Activated T-cell treated with anti-CD3 and anti-CD28 coated beads, Interleukin-2, amount 50 U/mL, for 24 hours (primary cell): ENCODE results near the gene RPS6KC1.
A peak's percentile ranks its signal among the peaks of the same experiment; 100 is the strongest.
"Not testable (repeated sequence)": the region's sequence is repeated elsewhere in the genome, so short reads cannot be mapped to it uniquely, and the experiment has no call there.

Experiments
- DNase-seq: peaks from one replicate; pipeline ENCODE4 v3.0.0-alpha.2; 2020
- H3K27ac Mint-ChIP-seq: 2 replicates; pipeline ENCODE4 v1.8.0; 2020; ENCODE audit warnings: mild to moderate bottlenecking, mixed read lengths
- H3K27me3 Mint-ChIP-seq: 2 replicates; pipeline ENCODE4 v1.8.0; 2020; ENCODE audit warnings: mixed read lengths
- H3K36me3 Mint-ChIP-seq: 2 replicates; pipeline ENCODE4 v1.8.0; 2020; ENCODE audit warnings: low read depth, mixed read lengths
- H3K4me1 Mint-ChIP-seq: 2 replicates; pipeline ENCODE4 v1.8.0; 2020; ENCODE audit warnings: low read depth, mixed read lengths
- H3K4me3 Mint-ChIP-seq: 2 replicates; pipeline ENCODE4 v1.8.0; 2020; ENCODE audit warnings: mild to moderate bottlenecking, moderate library complexity, mixed read lengths
- H3K9me3 Mint-ChIP-seq: 2 replicates; pipeline ENCODE4 v1.8.0; 2020; ENCODE audit warnings: mixed read lengths

The RPS6KC1 gene, protein sequence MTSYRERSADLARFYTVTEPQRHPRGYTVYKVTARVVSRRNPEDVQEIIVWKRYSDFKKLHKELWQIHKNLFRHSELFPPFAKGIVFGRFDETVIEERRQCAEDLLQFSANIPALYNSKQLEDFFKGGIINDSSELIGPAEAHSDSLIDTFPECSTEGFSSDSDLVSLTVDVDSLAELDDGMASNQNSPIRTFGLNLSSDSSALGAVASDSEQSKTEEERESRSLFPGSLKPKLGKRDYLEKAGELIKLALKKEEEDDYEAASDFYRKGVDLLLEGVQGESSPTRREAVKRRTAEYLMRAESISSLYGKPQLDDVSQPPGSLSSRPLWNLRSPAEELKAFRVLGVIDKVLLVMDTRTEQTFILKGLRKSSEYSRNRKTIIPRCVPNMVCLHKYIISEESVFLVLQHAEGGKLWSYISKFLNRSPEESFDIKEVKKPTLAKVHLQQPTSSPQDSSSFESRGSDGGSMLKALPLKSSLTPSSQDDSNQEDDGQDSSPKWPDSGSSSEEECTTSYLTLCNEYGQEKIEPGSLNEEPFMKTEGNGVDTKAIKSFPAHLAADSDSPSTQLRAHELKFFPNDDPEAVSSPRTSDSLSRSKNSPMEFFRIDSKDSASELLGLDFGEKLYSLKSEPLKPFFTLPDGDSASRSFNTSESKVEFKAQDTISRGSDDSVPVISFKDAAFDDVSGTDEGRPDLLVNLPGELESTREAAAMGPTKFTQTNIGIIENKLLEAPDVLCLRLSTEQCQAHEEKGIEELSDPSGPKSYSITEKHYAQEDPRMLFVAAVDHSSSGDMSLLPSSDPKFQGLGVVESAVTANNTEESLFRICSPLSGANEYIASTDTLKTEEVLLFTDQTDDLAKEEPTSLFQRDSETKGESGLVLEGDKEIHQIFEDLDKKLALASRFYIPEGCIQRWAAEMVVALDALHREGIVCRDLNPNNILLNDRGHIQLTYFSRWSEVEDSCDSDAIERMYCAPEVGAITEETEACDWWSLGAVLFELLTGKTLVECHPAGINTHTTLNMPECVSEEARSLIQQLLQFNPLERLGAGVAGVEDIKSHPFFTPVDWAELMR

DNA sequence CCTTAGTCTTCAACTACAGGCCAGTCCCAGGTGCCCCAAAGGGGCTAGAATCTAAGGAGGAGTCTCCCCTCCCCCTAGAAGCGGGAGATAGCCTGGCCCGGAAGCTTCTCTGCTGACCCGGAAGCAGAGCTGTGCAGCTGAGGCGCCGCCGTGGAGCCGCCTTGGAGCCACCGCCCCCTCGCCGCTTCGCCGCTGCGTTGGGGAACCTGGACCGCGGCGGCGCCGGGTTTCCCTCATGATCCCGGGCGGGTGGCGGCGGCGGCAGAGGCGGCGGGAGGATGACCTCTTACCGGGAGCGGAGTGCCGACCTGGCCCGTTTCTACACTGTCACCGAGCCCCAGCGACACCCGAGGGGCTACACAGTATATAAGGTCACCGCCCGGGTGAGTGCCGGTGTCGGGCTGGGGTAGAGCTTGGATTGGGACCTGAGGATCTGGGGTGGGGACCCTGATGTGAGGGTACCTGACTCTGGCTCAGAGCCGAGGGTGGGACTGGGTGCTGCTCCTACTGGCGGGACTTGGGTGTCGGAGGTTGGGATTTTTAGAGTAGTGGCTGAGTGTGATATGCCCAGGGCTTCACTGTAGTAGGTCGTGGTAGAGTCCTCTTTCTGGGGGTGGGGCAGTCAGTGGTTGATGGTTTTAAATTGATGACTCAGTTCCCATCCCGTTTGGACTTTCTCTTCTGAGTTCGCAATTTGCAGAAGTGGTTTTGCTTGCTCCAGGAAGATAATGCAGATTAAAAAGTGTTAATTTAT, at the start of gene RPS6KC1:
TSS of gene RPS6KC1 (plus strand) at position 115 of the 754 bp plus-strand sequence. CDS start at position 279, 164 bp downstream.
- peak within 1 kb of the TSS; percentile 93 for H3K27ac Mint-ChIP-seq
- peaks cover 31% of the 10 kb centered on the region for H3K4me1 Mint-ChIP-seq
- peaks cover 18% of the 10 kb centered on the region for H3K27me3 Mint-ChIP-seq
- peak within 1 kb of the TSS; percentile 90 for H3K4me3 Mint-ChIP-seq
- peak; percentile 88 for DNase-seq
- peaks cover 14% of the 10 kb centered on the region for H3K36me3 Mint-ChIP-seq
- H3K9me3 Mint-ChIP-seq, result peaks cover 9% of the 10 kb centered on the region

DNA sequence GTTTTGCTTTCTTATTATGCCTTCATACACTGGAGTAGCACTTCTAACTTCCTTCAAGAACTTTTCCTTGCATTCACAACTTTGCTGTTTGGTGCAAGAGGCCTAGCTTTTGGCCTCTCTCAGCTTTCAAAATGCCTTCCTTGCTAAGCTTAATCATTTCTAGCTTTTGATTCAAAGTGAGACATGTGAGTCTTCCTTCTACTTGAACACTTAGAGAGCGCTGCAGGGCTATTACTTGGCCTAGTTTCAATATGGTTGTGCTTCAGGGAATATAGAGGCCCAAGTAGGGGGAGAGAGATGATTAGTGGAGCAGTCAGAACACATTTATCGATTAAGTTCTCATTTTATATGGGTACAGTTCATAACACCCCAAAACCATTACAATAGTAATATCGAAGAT, 47.8 kb upstream of the RPS6KC1 start:
- H3K4me3 Mint-ChIP-seq, result peak overlapping the region; percentile 19
- H3K4me1 Mint-ChIP-seq, result peaks cover 14% of the 10 kb centered on the region
- H3K36me3 Mint-ChIP-seq, result peaks cover 83% of the 10 kb centered on the region
- no peak for DNase-seq
- peak overlapping the region; percentile 82 for H3K27ac Mint-ChIP-seq
- no peaks in the 10 kb centered on the region for H3K27me3 Mint-ChIP-seq
- no peaks in the 10 kb centered on the region for H3K9me3 Mint-ChIP-seq

DNA sequence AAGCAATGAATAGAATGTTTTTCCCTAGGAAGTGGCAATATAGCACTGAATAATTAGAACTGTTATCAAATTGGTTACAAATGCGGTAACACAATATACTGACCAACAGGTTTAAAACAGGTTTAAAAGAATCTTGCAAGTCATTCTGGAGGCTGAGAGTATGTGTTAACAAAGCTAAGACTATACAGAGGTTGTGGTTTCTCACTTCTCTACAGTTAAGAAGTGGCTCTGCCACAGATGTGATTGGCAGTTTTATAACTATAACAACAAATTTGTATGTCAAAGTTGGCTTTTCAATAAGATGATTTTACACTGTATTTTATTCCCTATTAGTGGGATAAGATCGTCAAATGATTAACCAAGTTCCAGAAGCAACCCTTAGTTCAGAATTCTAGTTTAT, 42.5 kb upstream of the RPS6KC1 start:
- H3K27me3 Mint-ChIP-seq, result no peaks in the 10 kb centered on the region
- H3K4me3 Mint-ChIP-seq, result no peak overlapping the region
- no peaks in the 10 kb centered on the region for H3K9me3 Mint-ChIP-seq
- no peak overlapping the region for H3K27ac Mint-ChIP-seq
- no peak for DNase-seq
- H3K4me1 Mint-ChIP-seq, result peaks cover 38% of the 10 kb centered on the region
- H3K36me3 Mint-ChIP-seq, result peaks cover 95% of the 10 kb centered on the region

DNA sequence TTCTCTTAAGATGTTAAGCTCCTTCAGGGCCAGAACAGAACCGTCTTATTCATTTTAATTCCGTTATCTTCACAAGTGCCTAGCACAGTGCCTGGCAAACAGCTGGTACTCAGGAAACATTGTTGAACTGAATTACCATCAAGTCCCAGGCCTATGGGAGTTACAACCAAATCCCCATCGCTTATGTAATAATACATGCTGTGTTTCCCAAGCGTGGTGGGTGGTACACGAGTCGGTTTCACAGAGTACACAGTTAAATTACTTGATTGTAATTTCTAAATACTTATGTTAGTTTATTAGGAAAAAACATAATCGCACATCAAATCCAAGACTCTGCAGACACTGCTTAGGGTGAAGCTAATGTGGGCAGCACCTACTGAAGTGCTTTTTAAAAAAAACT, 36.4 kb upstream of the RPS6KC1 start:
- no peak for DNase-seq
- H3K4me3 Mint-ChIP-seq, result peak overlapping the region; percentile 99
- peak overlapping the region; percentile 100 for H3K27ac Mint-ChIP-seq
- H3K4me1 Mint-ChIP-seq, result peaks cover 32% of the 10 kb centered on the region
- H3K27me3 Mint-ChIP-seq, result no peaks in the 10 kb centered on the region
- H3K9me3 Mint-ChIP-seq, result no peaks in the 10 kb centered on the region
- H3K36me3 Mint-ChIP-seq, result peaks cover 54% of the 10 kb centered on the region

DNA sequence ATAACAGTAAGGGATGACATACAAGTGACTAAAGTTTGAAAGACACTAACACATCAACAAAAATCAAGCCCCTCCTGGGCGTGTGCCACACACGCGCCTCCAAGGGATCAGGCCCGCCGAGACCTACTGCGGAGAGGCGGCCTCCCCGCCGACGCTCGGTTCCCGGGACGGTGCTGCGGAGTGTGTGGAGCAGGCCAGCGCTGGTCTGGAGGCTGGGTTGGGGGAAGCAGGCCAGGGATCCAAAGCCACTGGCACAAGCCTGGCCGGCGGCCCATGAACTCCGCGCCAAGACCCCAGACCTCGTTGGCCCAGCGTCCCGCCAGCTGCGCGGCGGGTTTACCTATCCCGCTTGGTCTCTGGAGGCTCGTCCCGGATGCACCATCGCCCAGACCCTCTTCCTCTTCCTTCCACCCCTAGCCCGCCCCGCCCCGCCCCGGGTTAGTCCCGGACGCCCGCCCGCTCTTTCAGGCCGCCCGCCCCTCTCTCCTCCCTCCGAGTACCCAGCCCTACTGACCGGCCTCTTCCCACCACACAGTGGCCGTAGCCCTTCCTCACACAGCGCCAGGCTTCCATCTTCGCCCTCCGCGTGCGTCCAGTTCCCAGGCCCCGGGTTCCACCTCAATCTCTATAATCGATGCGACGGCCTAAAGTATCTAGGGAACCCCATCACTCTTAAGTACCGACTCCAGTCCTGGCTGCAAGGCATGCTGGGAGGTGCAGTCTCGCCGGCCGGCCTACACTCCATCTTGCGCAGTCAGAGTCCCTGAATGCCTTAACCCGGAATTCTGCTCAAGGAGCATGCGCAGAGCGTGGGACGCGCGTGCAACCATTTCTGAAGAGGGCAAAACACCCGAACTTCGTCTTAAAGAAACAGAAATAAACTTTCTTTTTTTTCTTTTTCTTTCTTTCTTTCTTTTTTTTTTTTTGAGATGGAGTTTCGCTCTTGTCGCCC, 35.7 kb upstream of the RPS6KC1 start, which contains the start of gene ANGEL2:
TSS of gene ANGEL2 (minus strand) at position 769 of the 952 bp plus-strand sequence. CDS start at position 573, 196 bp downstream.
- Mint-ChIP-seq H3K27me3 (no peaks in the 10 kb centered on the region), H3K27ac (peak within 1 kb of the TSS; percentile 100), H3K4me1 (peaks cover 32% of the 10 kb centered on the region), H3K4me3 (peak within 1 kb of the TSS; percentile 99), H3K9me3 (no peaks in the 10 kb centered on the region), H3K36me3 (peaks cover 47% of the 10 kb centered on the region)
- peak; percentile 94 for DNase-seq

DNA sequence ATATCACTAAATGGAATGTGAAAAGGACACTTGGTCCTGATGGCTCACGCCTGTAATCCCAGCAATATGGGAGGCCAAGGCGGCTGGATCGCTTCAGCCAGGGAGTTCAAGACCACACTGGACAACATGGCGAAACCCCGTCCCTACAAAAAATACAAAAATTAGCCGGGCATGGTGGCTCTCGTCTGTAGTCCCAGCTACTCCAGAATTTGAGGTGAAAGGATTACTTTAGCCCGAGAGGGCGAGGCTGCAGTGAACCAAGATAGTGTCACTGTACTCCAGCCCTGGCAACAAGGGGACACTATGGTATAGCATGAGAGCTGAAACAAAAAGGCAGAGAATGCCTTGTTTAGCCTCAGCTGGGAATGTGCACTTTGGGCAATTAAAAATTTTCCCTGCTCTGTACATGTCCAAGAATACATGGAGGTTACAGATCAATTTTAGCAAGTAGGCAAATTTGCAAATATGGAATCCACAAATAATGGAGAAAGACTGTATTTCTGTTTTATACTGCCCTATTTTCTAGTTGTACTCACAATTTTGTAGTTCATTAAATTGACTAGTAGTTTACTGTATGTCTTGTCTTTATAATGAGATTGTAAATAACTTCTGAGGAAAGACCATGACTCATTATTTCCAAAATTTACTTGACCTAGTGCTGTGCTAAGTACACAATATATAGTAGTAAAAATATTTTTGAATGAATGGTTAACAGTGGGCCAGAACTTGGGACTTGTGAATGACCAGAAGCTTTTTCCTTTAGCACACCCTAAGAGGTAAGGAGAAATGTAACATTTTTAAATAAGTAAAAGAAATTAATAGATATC, 33.4 kb upstream of the RPS6KC1 start:
- Mint-ChIP-seq H3K27me3 (no peaks in the 10 kb centered on the region), H3K36me3 (peaks cover 25% of the 10 kb centered on the region), H3K4me1 (peaks cover 18% of the 10 kb centered on the region), H3K9me3 (no peaks in the 10 kb centered on the region), H3K27ac (no peak overlapping the region), H3K4me3 (no peak overlapping the region)
- DNase-seq, result no peak

DNA sequence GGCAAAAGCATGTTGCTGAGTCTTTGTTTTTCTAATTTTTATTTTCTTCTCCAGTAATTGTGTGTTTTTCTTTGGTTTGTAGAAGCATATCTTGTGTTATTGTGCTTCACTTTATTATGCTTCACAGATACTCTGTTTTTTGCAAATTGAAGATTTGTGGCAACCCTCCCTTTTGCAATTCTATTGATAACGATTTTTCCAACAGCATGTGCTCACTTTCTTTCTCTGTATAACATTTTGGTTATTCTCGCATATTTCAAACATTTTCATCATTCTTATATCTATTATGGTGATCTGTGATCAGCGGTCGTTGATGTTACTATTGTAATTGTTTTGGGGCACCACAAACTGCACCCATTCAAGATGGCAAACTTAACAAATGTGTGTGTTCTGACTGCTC, 31.6 kb upstream of the RPS6KC1 start:
- H3K4me3 Mint-ChIP-seq, result no peak overlapping the region
- no peaks in the 10 kb centered on the region for H3K9me3 Mint-ChIP-seq

DNA sequence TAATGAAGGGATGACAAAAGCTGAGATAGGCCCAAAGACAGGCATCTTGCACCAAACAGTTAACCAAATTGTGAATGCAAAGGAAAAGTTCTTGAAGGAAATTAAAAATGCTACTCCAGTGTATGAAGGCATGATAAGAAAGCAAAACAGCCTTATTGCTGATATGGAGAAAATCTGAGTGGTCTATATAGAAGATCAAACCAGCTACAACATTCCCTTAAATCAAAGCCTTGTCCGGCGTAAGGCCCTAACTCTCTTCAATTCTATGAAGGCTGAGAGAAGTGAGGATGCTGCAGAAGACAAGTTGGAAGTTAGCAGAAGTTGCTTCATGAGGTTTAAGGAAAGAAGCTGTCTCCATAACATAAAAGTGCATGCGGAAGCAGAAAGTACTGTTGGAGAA, 31.0 kb upstream of the RPS6KC1 start:
- Mint-ChIP-seq H3K36me3 (peaks cover 6% of the 10 kb centered on the region), H3K4me1 (no peaks in the 10 kb centered on the region), H3K4me3 (no peak overlapping the region), H3K27ac (no peak overlapping the region), H3K27me3 (no peaks in the 10 kb centered on the region), H3K9me3 (no peaks in the 10 kb centered on the region)
- no peak for DNase-seq

More for the DNA sequence above, 31.6 kb upstream of the RPS6KC1 start:
- no peak for DNase-seq
- Mint-ChIP-seq H3K27me3 (no peaks in the 10 kb centered on the region), H3K36me3 (peaks cover 12% of the 10 kb centered on the region), H3K4me1 (peaks cover 2% of the 10 kb centered on the region), H3K27ac (no peak overlapping the region)

DNA sequence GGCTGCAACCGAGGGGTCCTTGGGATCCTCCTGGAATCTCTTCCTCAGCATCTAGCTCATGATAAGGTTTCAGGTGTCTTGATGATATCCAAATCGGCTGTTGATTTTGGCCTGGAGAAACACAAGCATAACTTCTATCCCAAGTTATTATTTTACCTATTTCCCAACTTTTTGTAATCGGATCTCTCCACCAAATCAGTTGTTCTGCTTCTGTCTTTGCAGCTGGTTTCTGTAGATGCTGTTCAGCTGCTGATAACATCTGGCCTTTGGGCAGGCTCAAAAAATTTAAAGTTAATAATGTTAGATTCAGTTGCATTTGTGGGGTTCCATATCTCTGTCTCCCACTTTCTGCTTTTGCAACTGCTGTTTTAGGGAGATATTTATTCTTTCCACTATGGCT, 24.0 kb upstream of the RPS6KC1 start:
- H3K27me3 Mint-ChIP-seq, result peaks cover 55% of the 10 kb centered on the region
- H3K4me3 Mint-ChIP-seq, H3K9me3 Mint-ChIP-seq: not testable (repeated sequence)

DNA sequence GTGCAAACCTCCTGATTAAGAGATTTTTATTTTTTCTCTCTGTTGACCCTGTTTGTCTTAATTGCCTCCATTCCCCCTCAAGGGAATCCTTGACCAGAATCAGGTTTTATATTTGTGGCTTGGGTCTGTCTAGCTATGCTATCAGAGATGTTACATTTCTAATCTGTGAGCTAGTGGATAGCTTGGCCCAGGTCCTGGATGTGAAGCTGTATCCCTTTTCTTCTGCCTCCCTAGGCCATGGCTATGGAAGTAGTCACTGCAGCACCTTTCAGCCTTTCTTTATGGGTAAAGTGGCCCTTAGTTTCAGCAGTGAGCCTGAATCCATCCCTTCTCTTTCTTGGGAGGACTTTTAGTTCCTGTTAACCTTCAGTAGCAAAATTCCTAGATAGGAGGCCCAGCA, 18.4 kb upstream of the RPS6KC1 start:
- H3K27ac Mint-ChIP-seq, result no peak overlapping the region
- no peaks in the 10 kb centered on the region for H3K9me3 Mint-ChIP-seq
- no peak for DNase-seq
- H3K36me3 Mint-ChIP-seq, result no peaks in the 10 kb centered on the region
- H3K27me3 Mint-ChIP-seq, result peaks cover 62% of the 10 kb centered on the region
- no peak overlapping the region for H3K4me3 Mint-ChIP-seq
- no peaks in the 10 kb centered on the region for H3K4me1 Mint-ChIP-seq

More for the DNA sequence above, 24.0 kb upstream of the RPS6KC1 start:
- H3K36me3 Mint-ChIP-seq, H3K4me1 Mint-ChIP-seq, DNase-seq, H3K27ac Mint-ChIP-seq: not testable (repeated sequence)

DNA sequence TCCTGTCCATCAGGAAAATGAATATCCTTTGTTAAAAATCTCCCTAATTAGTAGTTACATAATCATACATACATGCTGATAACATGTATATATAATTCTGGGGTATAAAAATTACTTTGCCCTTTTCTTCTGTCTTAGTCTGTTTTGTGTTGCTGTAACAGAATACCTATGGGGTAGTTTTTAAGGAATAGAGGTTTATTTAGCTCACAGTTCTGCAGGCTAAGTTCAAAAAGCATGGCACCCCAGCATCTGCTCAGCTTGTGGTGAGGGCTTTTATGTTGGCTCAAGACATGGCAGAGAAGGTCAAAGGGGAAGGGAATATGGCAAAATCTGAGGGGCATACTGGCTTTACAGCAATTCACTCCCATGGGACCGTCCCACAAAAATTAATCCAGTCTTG, 16.3 kb upstream of the RPS6KC1 start:
- Mint-ChIP-seq H3K4me1 (no peaks in the 10 kb centered on the region), H3K4me3 (no peak overlapping the region), H3K27me3 (peaks cover 50% of the 10 kb centered on the region), H3K9me3 (no peaks in the 10 kb centered on the region), H3K36me3 (no peaks in the 10 kb centered on the region), H3K27ac (no peak overlapping the region)
- DNase-seq, result no peak

DNA sequence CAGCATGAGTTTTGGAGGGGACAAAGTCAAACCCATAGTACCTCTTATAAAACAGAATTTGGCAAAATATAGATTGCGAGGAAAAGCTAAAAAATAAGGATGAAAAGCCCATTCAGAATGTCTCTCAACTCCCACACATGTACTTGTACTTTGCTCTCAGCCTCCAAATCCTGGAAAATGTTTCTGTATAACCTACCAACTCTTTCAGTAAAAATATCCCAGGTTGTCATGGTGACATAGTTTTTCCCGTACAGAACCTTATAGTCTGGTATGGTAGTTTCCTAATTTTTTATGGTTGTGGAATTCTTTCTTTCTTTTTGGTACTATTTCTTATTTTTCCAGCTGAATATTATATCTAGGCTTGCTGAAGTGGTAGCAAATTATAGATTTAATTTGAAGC, 15.5 kb upstream of the RPS6KC1 start:
- no peaks in the 10 kb centered on the region for H3K9me3 Mint-ChIP-seq
- H3K27ac Mint-ChIP-seq, result no peak overlapping the region
- no peaks in the 10 kb centered on the region for H3K36me3 Mint-ChIP-seq
- peaks cover 43% of the 10 kb centered on the region for H3K27me3 Mint-ChIP-seq
- no peaks in the 10 kb centered on the region for H3K4me1 Mint-ChIP-seq
- DNase-seq, result no peak
- no peak overlapping the region for H3K4me3 Mint-ChIP-seq
